ENCODE measurements around the gene GTF2H4. TPM values are rescaled to one million over a fixed set of nuclear protein-coding genes. Genes with fewer than 3 reads are reported as not detected.

GTF2H4 gene
- total and polyA plus RNA-seq, 2 donors (not counting 1 experiment from before 2014, with no cell fraction given): 12.2 to 15.3 TPM

GRCh38 chr6:30885481-30885998, 22.5 kb upstream of the GTF2H4 start:
- peak overlapping the region; percentile 2 for H2AFZ ChIP-seq (ENCODE audit: low read length)
- H3K4me1 ChIP-seq (ENCODE audit: control insufficient read depth, extremely low read depth, insufficient read depth, low read length): peaks cover 23% of the 10 kb centered on the region
- TF ChIP-seq CTCF (conservative IDR thresholded peaks at IDR 0.05 in 1 of 2, IDR thresholded peaks at IDR 0.05 in 1 of 2; ENCODE audit: low read depth in 1 of 2, low read length in 2 of 2) (no peak), EZH2 (IDR thresholded peaks at IDR 0.05; ENCODE audit: low read length, missing control alignments) (no peak)
- H3K9ac ChIP-seq (ENCODE audit: insufficient read depth, low read length): peak overlapping the region; percentile 13
- DNase-seq (ENCODE audit: low read depth in 2 of 2): peak in 1 of 2 donors; percentile 32
- H3K79me2 ChIP-seq (ENCODE audit: control insufficient read depth, insufficient read depth, low read length): no peaks in the 10 kb centered on the region
- peak overlapping the region; percentile 44 to 81 (median 60) for H3K4me3 ChIP-seq (replicated peaks in 1 of 4; ENCODE audit: control extremely low read depth in 1 of 4, insufficient read depth in 1 of 4, low read depth in 3 of 4, low read length in 4 of 4)
- peak overlapping the region; percentile 83 for H3K4me2 ChIP-seq (ENCODE audit: extremely low read depth, insufficient read depth, low read length)
- no peaks in the 10 kb centered on the region for H3K27me3 ChIP-seq (ENCODE audit: control insufficient read depth, insufficient read depth, low read length)
- no peaks in the 10 kb centered on the region for H3K36me3 ChIP-seq (ENCODE audit: control insufficient read depth, insufficient read depth, low read length)
- H4K20me1 ChIP-seq (ENCODE audit: control insufficient read depth, extremely low read depth, insufficient read depth, low read length): no peaks in the 10 kb centered on the region
- no peaks in the 10 kb centered on the region for H3K9me3 ChIP-seq (ENCODE audit: control insufficient read depth, insufficient read depth, low read depth, low read length)
- H3K27ac ChIP-seq (ENCODE audit: insufficient read depth, low read length): no peak overlapping the region

- no peak overlapping the region for H3K27ac ChIP-seq (ENCODE audit: insufficient read depth, low read length)
- H3K9ac ChIP-seq (ENCODE audit: insufficient read depth, low read length): peak overlapping the region; percentile 13
- TF ChIP-seq CTCF (conservative IDR thresholded peaks at IDR 0.05 in 1 of 2, IDR thresholded peaks at IDR 0.05 in 1 of 2; ENCODE audit: low read depth in 1 of 2, low read length in 2 of 2): no peak
- no peak for TF ChIP-seq EZH2 (IDR thresholded peaks at IDR 0.05; ENCODE audit: low read length, missing control alignments)
- H3K27me3 ChIP-seq (ENCODE audit: control insufficient read depth, insufficient read depth, low read length): no peaks in the 10 kb centered on the region
- H2AFZ ChIP-seq (ENCODE audit: low read length): peak overlapping the region; percentile 24
- no peaks in the 10 kb centered on the region for H4K20me1 ChIP-seq (ENCODE audit: control insufficient read depth, extremely low read depth, insufficient read depth, low read length)
- H3K4me1 ChIP-seq (ENCODE audit: control insufficient read depth, extremely low read depth, insufficient read depth, low read length): peaks cover 23% of the 10 kb centered on the region
- DNase-seq (ENCODE audit: low read depth in 2 of 2): peak; percentile 52 to 79
- peak overlapping the region; percentile 44 to 81 (median 60) for H3K4me3 ChIP-seq (replicated peaks in 1 of 4; ENCODE audit: control extremely low read depth in 1 of 4, insufficient read depth in 1 of 4, low read depth in 3 of 4, low read length in 4 of 4)
- H3K36me3 ChIP-seq (ENCODE audit: control insufficient read depth, insufficient read depth, low read length): no peaks in the 10 kb centered on the region
- no peaks in the 10 kb centered on the region for H3K9me3 ChIP-seq (ENCODE audit: control insufficient read depth, insufficient read depth, low read depth, low read length)
- peak overlapping the region; percentile 83 for H3K4me2 ChIP-seq (ENCODE audit: extremely low read depth, insufficient read depth, low read length)
- H3K79me2 ChIP-seq (ENCODE audit: control insufficient read depth, insufficient read depth, low read length): no peaks in the 10 kb centered on the region
Measured at GRCh38 chr6:30885999-30886896, 21.8 kb upstream of the GTF2H4 start.

GRCh38 chr6:30886897-30887255, 21.1 kb upstream of the GTF2H4 start:
- Histone ChIP-seq H3K9ac (ENCODE audit: insufficient read depth, low read length) (no peak overlapping the region), H3K4me2 (ENCODE audit: extremely low read depth, insufficient read depth, low read length) (no peak overlapping the region), H3K36me3 (ENCODE audit: control insufficient read depth, insufficient read depth, low read length) (no peaks in the 10 kb centered on the region), H4K20me1 (ENCODE audit: control insufficient read depth, extremely low read depth, insufficient read depth, low read length) (no peaks in the 10 kb centered on the region), H3K79me2 (ENCODE audit: control insufficient read depth, insufficient read depth, low read length) (no peaks in the 10 kb centered on the region), H3K27ac (ENCODE audit: insufficient read depth, low read length) (no peak overlapping the region), H3K4me1 (ENCODE audit: control insufficient read depth, extremely low read depth, insufficient read depth, low read length) (peaks cover 21% of the 10 kb centered on the region), H3K4me3 (replicated peaks in 1 of 4; ENCODE audit: control extremely low read depth in 1 of 4, insufficient read depth in 1 of 4, low read depth in 3 of 4, low read length in 4 of 4) (peak overlapping the region in 1 of 4 experiments; percentile 81), H2AFZ (ENCODE audit: low read length) (no peak overlapping the region), H3K9me3 (ENCODE audit: control insufficient read depth, insufficient read depth, low read depth, low read length) (no peaks in the 10 kb centered on the region), H3K27me3 (ENCODE audit: control insufficient read depth, insufficient read depth, low read length) (no peaks in the 10 kb centered on the region)
- TF ChIP-seq EZH2 (IDR thresholded peaks at IDR 0.05; ENCODE audit: low read length, missing control alignments): no peak
- no peak for TF ChIP-seq CTCF (conservative IDR thresholded peaks at IDR 0.05 in 1 of 2, IDR thresholded peaks at IDR 0.05 in 1 of 2; ENCODE audit: low read depth in 1 of 2, low read length in 2 of 2)
- DNase-seq (ENCODE audit: low read depth in 2 of 2): no peak

Measured in fibroblast of lung (primary cell).